AG09309 (cell line): Measurements from ENCODE around the gene THSD4.

Source experiments
- DNase-seq: peaks from one replicate; pipeline ENCODE4 v3.0.0-alpha.2; 2010; ENCODE audit warnings: low read depth
- H3K4me3 ChIP-seq: 2 replicates; pipeline ENCODE4 v1.5.1; 2011; ENCODE audit warnings: mild to moderate bottlenecking, low read depth, low read length, moderate library complexity; ENCODE audit not compliant: control insufficient read depth
- CTCF ChIP-seq: IDR thresholded peaks from 2 replicates; pipeline ENCODE4 v1.5.1; 2011; ENCODE audit warnings: mild to moderate bottlenecking, low read depth, low read length, inconsistent platforms; ENCODE audit not compliant: insufficient read depth, control insufficient read depth; ENCODE audit errors: missing control alignments

THSD4 gene

GRCh38 chr15:71572452-71573053 lies 457.3 kb downstream of the THSD4 start:
- H3K4me3 ChIP-seq, result no peak overlapping the region
- TF ChIP-seq CTCF, result peak; percentile 12
- DNase-seq, result no peak

GRCh38 chr15:71573599-71573998 lies 458.3 kb downstream of the THSD4 start:
- no peak for TF ChIP-seq CTCF
- DNase-seq, result no peak
- H3K4me3 ChIP-seq, result no peak overlapping the region

DNA sequence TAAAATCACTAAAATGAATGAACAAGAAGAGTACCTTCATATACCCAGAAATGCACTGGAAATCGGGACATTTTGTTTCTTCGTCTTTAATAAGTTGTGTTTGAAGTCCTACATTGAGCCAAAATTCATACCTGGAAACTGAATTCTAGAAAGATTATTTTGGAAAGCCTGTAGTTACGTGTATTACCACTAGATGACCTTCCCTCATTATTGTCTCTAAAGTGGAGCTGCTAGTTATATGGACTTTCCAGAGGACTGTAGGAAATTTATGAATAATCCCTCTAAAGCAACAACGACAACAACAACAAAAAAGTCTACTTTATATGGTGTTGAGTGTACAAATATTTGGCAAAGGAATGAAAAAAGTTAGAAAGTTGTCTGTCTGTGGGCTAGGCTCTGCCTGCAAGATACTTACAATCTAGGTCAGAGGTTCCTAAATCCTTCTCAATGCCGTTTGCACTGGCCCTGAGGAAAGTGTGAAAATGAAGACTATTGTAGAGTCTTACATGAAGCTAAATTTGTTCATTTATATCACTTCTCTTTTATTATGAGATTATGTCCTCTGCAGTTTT lies 460.3 kb downstream of the THSD4 start:
- no peak for DNase-seq
- H3K4me3 ChIP-seq, result no peak overlapping the region
- peak; percentile 46 for TF ChIP-seq CTCF

- no peak for DNase-seq
- no peak overlapping the region for H3K4me3 ChIP-seq
- TF ChIP-seq CTCF, result no peak
These were observed 461.8 kb downstream of the THSD4 start for GRCh38 chr15:71577071-71577470.

DNA sequence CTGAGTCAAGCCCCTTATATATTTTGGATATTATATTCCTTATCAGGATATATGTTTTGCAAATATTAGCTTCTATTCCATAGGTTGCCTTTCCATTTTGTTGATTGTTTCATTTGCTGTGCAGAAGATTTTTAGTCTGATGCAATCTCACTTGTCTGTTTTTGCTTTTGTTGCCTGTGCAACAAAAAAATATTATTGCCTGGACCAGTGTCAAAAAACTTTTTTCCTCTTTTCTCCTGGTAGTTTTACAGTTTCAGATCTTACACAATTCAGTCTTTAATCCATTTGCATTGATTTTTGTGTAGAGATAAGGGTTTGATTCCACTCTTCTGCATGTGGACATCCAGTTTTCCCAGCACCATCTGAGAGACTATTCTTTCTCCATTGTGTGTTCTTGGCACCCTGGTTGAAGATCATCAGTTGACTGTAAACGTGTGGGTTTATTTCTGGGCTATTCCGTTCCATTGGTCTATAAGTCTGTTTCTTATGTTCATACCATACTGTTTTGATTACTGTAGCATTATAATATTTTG lies 466.2 kb downstream of the THSD4 start:
- no peak for DNase-seq
- no peak overlapping the region for H3K4me3 ChIP-seq
- TF ChIP-seq CTCF, result no peak

DNA sequence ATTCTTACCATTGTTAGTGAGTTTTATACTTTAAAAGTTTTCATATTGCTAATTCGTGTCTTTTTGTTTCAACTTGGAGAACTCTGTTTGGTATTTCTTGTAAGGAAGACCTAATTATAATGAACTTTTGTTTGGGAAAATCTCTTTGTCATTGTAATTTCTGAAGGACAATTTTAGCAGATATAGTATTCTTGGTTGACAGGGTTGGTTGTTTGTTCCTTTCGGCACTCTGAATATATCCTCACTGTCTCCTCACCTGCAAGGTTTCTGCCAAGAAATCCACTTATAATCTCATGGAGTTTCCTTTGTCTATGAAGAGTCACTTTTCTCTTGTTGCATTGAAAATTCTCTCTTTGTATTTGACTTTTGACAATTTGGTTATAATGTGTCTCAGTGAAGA lies 469.9 kb downstream of the THSD4 start:
- no peak overlapping the region for H3K4me3 ChIP-seq
- no peak for DNase-seq
- no peak for TF ChIP-seq CTCF

DNA sequence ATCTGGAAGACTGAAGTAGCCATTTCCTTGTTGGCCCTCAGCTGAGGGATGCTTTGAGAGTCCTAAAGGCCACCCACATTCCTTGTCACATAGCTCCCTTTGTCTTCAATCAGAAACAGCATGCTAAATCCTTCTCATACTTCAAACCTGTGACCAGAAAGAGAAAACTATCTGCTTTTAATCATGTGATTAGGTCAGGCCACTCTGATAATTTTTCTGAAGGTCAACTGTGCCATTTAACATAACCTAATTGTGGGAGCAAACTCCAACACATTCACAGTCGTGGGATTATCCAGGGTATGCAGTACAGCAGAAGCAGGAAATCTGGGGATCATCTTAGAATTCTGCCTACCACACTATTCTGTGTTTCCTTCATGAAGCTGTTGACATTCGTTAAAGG lies 471.2 kb downstream of the THSD4 start:
- TF ChIP-seq CTCF, result no peak
- no peak overlapping the region for H3K4me3 ChIP-seq
- no peak for DNase-seq
